Uterus (tissue), 2 donors: ENCODE measurements around the gene PICK1.

Source experiments
- POLR2A ChIP-seq, 2 donors: fragments of 450-650 bp; IDR thresholded peaks; one replicate each; pipeline ENCODE4 v1.6.1; 2016; ENCODE audit warnings: antibody characterized with exemption in 2 of 2, mild to moderate bottlenecking in 1 of 2, moderate library complexity in 1 of 2
- TF ChIP-seq, protein P1 (sequence below), 4 experiments: fragments of 200-600 bp in 2 of 4; fragments of 450-650 bp in 2 of 4; sonication (generic) in 2 of 4; IDR thresholded peaks; one replicate each; pipeline ENCODE4 v1.5.1; 2016 to 2019; ENCODE audit warnings: antibody characterized with exemption in 4 of 4, mild to moderate bottlenecking in 2 of 4, moderate library complexity in 1 of 4

DNA sequence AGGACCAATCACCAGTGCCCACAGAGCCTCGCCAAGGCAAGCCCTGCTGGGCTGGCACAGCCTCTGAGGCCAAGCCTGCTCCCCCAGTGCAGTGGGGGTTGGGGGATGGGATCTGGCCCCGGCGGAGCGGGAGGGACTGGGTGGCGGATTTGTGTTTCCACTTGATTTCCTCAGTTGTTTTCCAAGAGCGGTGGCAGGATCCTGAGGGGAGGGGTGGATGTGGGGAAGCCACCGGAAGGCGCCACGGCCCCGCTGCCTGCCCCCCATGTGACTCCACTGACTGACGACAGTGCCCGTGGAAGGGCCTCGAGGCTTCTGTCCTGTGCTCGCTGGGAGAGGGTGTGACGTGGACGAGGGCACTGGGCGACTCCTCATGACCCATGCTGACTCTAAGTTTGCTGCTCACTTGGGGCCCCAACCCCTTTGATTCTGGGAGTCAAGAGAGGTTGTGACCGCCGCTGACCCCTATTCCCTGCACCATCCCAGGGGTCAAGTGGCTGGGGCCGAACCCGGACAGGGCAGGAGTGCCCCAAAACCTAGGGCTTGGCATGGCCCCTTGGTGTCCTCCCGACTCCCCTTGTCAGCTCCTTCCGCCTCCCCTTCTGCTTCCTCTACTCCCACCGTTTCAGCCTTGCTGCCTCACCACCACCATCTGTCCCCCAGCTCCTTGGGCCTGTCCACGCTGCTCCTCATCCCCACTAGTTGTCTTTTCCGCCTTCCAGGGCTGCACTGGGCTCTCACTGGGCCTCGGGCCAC is 23.5 kb upstream of the PICK1 start:
- TF ChIP-seq, protein P1, sequence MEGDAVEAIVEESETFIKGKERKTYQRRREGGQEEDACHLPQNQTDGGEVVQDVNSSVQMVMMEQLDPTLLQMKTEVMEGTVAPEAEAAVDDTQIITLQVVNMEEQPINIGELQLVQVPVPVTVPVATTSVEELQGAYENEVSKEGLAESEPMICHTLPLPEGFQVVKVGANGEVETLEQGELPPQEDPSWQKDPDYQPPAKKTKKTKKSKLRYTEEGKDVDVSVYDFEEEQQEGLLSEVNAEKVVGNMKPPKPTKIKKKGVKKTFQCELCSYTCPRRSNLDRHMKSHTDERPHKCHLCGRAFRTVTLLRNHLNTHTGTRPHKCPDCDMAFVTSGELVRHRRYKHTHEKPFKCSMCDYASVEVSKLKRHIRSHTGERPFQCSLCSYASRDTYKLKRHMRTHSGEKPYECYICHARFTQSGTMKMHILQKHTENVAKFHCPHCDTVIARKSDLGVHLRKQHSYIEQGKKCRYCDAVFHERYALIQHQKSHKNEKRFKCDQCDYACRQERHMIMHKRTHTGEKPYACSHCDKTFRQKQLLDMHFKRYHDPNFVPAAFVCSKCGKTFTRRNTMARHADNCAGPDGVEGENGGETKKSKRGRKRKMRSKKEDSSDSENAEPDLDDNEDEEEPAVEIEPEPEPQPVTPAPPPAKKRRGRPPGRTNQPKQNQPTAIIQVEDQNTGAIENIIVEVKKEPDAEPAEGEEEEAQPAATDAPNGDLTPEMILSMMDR (IDR thresholded peaks at IDR 0.05) = no peak
- TF ChIP-seq POLR2A (IDR thresholded peaks at IDR 0.05) = no peak
